HG02884 (cell line): ENCODE data around the gene SLX4IP.

Source experiments
- ATAC-seq: cut with Tn5 transposase; IDR thresholded peaks from one replicate; pipeline ENCODE4 v1.9.1; 2021; ENCODE audit warnings: mild to moderate bottlenecking, moderate library complexity; ENCODE audit not compliant: unreplicated experiment

The SLX4IP gene

DNA sequence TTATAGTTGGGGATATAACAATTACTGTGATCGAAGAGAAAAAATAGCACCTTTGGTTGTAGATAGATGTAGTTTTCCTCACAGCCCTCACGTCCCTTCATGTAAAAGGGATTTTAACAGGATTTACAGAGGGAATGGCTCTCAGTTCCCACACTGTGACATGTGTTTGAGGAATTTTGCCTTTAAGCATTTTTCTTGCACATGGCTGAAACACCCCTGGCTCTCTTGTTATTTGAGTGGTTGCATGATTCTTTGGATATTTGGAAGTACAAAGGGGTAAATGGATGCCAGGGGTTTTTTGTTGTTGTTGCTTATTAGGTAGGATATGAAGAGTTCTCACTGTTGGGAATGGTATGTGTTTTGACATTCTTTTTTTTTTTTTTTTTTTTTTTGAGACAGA is 190.5 kb downstream of the SLX4IP start:
- ATAC-seq: no peak

DNA sequence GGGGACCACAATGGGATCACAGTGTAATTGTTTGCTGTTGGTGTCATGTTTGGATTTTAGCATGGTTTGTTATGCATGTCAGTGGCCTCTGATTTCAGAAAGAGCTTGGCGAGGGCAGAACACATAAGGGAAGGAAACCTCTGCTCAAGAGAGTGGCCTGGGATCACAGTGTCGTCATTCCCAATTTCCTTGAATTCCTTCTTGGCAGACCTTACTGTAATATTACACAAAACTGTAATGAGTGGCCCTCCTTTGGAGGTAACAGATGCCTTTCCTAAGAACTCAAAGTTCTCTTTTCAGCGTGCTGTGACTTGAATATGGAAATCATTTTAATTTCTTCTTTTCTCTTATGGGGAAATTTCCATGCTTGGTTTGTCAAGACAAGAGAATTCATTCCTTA is 191.8 kb downstream of the SLX4IP start:
- no peak for ATAC-seq

- no peak for ATAC-seq
These were observed 195.0 kb downstream of the SLX4IP start for GRCh38 chr20:10629946-10630650.

GRCh38 chr20:10631126-10631525 is 196.0 kb downstream of the SLX4IP start:
- no peak for ATAC-seq

DNA sequence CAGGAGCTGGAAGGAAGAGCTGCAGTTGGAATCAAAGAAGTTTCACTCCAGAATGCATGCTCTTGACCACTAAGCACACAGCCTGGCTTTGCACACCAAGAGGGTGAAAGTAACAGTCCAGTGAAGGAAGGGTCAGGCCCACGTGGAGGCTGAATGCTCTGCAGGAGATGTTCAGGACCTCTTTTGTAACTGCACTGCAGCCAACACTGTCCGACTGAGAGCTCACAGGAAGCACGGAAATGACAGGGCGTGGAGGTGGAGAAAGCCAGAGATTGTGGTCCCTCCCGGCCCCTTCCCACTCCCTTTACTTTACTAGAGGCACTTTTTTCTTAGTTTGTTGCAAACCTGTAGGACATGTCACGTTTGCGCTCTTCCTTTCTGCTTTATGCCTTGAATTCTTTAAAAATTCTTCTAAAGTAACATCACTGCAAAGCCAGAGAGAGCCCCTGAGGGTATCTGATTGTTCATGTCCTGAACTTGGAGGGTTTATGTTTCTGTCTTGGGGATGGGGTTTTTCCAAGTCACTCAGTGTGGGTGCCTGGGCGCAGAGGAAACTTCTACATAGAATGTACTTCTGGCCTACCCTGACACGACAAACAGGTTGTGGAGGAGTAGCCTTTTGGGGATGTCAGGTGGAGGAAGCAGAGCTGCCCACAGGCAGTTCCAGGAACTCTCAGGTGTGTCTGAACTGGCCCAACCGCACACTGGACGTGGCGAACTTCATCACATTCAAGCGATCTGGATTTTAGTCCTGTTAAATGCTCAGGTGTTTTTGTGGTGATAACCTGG is 197.8 kb downstream of the SLX4IP start:
- ATAC-seq: no peak

DNA sequence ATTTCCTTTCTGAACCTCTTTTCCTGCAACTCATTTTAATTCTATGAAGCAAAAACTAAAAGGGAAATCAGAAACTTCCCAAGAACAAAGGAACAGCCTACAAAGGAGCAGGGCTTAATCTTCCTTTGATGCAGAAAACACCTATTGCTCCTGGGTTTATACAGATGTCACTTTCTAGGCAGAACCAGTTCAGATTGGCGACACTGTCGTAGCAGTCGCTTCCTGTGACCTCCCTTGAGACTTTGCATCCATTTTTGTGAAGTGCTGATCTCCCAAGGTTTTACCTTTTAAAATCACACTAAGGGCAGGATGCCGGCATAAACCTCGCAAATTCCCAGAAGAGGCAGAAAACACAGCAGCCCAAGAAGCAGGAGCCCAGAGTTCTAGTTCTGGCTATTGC is 198.6 kb downstream of the SLX4IP start:
- no peak for ATAC-seq

GRCh38 chr20:10634211-10634610 is 199.1 kb downstream of the SLX4IP start:
- ATAC-seq: no peak

DNA sequence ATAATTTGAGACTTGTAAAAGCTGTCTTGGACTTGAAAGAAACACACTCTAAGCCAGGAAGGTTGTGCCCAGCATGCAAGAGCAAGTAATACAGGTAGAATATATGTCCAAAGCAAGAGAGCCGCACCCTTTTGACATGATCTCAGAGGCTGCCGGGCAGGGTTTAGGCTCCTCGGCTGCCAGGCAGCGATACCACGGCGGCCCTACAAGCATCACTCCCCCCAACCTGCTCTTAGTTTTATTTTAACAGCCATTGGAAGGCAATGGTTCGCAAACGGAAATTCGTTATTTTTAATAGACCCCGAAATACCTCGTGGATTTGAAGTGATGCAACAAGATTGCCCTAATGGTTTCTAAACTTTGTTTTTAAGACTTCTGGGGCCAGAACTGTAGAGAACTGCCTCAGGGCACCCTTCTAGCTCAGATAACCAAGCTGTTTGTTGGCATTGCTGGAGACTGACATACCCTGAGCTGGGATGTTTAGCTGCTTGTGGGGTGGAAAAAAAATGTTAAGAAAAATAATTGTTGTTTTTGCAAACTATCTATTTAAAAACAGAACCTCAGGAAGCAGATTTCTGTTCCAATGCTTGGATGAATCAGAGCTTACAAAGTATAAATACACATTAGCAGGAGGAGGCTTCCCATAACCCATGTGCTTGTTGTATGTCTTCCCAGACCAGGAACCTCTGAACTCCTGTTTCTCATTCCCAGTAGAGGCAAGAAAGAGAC is 199.7 kb downstream of the SLX4IP start:
- no peak for ATAC-seq

GRCh38 chr20:10635476-10636208 is 200.5 kb downstream of the SLX4IP start:
- no peak for ATAC-seq

DNA sequence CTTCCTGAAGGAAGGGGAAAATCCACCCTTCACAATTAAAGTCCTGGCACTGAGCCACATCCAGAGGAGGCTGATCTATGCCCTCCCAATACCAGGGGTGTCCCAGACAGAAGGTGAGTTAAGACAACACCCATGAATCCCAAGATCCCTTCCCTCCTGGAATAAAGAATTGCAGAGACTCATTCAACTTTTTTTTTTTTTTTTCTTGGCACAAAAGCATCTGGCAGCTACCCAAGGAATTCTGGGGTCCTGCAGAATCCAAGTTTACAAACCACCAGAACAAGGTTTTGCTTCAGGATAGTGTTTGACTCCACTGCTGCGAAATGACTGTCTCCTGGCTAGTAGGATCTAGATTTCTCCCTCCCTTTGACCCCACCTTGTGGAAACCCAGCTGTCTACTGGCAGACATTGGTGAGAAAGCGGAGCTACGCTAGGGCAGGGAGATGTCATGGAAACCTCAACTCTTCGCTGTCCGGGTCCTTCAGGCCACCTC is 201.3 kb downstream of the SLX4IP start:
- no peak for ATAC-seq

GRCh38 chr20:10637031-10637559 is 202.0 kb downstream of the SLX4IP start:
- ATAC-seq: no peak

GRCh38 chr20:10637563-10637962 is 202.5 kb downstream of the SLX4IP start:
- no peak for ATAC-seq

DNA sequence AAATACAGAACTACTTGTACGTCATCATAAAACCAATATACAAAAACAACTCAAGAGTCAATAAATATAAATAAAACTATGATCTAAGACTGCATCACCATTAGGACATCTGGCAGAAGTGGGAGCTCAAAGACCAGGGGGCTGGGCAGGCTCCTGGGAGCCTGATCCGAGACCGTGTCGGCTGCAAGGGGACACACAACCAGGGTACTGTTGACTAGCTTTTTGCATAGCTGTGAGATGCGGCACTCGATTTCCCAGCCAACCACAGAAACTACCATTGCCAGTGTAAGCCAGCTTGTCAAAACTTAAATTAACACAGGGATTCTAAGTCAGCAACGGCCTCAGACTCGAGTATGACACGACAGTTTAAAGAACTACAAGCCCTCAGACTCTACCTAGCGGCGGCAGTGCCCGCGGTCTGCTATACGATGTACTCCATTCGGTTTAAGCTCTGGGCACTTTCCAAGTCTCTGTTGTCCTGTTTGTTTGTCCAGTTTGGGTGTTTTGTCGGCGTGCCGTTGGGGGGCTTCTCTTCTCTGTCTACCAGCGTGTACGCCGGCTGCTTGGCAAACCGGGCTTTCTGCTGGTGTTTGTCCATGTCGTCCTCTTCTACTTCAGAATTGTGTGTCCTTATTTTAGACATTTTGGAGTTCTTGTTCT is 204.1 kb downstream of the SLX4IP start:
- no peak for ATAC-seq

DNA sequence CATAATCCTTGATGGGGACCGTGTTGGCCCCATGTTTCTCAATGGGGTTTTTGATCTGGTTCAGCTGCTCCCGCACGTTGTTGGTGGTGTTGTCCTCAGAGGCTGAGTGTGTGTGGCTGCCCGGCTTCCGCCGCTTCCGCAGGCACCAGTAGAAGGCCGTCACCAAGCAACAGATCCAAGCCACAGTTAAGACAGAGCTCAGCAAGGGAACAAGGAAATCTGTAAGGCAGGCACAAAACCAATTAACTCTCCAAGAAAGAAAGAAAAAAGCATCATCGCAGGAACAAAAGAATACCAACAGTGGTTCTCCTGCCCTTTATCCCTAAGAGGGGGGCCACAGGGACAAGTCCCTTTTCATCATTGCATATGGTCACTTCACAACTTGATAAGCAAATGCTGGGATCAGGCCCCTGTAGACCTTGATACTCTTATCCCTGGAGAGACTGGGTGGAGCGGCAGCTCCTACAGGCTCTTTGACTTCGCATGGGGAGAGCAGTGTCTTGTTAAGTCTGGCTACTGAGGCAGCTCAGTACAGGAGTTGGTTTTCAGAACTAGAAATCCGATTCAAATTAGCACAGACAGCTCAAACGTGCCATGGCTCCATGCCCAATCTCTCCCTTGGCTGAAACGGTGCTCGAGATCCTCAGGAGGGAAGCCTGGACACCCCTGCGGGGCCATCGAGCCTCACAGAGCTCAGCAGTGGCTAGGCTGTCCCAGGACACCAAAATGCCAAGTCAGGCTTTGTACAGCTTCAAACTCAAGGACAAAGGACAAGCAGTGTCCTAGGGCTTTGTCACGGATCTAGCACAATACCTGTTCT is 204.8 kb downstream of the SLX4IP start:
- ATAC-seq: no peak

DNA sequence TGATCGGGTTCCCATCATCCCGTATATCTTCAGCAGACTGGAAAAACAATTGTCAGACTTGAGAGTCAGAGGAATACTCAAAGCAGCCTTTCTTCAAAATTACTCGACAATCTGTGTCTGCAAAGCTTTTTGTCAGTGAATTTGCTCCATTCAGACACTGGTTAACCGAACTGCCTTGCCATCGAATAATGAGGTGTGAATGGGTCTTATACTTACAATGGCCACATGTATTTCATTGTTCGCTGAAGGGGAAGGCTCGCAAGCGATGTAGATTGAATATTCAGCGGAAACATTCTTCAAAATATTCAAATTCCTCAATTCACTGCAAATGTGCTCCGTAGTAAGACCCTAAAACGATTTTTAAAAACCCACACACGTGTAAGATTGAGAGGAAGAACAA is 205.8 kb downstream of the SLX4IP start:
- no peak for ATAC-seq

DNA sequence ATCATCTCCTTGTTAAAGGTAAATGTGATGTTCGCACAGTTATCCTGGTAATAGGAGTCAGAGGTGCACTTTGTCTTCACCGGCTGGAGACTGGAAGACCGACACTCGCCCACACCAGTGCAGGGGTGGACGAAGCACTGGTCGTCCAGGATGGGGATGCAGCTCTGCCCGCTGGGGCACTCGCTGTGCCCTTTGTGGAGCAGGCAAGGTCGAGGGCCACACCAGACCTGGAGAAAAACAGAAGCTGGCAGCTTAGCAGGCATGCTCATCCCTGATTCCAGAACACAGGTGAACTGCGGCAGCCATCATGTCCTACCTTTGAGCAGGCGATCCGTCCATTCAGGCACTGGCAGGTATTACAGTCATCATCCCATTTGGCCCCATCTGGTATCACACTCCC is 206.4 kb downstream of the SLX4IP start:
- no peak for ATAC-seq

DNA sequence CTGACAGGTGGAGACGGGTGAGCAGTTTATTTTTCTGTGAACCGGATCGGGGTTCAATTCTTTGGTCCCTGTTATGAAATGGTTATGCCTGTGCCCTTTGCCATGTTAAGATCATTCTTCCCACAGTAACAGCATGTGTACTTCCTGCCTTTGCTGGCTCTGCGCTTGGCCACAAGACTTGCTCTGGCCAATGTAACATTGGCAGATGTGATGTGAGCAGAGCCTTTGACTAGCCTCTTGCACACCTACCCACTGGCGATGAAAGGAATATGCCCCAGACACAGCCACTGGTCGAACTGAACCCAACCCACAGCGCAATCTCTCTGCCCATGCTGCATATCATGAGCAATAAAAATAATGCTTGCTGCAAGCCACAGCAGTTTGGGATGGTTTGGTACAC is 206.8 kb downstream of the SLX4IP start:
- ATAC-seq: no peak

DNA sequence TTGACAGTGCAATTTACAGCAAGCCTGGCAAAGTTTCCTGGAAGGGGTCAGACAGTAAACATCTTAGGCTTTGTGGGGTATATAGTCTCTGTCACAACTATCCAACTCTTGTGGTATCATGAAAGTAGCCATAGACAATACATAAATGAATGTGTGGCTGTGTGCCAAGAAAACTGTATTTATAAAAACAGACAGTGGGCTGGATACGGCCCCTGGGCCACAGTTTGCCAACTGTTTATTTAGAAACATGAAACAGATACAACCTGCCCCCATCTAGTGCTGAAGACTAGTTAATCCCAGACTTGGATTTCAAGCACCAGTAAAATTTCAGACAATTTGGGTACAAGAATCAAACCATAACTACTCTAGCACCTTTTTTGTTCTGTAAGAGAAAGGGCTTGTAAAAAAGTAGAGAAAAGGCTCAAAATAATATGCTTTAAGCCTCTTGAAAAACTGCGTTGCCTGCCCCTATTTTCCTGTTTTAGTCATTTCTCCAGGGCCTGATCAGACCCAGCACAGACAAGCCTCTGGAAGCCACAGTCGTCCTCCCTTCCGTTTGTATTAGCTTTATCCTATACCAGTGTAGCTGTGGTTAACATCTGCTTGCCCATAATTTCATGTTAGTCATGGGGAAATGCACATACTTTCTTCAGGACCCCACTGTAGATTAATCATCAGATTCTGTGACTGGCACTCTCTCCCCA is 207.9 kb downstream of the SLX4IP start:
- no peak for ATAC-seq

GRCh38 chr20:10643560-10643873 is 208.4 kb downstream of the SLX4IP start:
- no peak for ATAC-seq
